Astrocyte (in vitro differentiated cells and primary cell): ENCODE measurements around the gene TAGLN2.

ENCODE experiments used
- CTCF ChIP-seq: IDR thresholded peaks from 2 replicates; pipeline ENCODE4 v1.5.1; 2011; ENCODE audit warnings: low read depth, mild to moderate bottlenecking, inconsistent platforms, low read length, moderate library complexity; ENCODE audit not compliant: insufficient read depth
- EZH2 ChIP-seq: IDR thresholded peaks from 2 replicates; pipeline ENCODE4 v1.6.1; 2012; ENCODE audit warnings: mild to moderate bottlenecking, low read length, inconsistent platforms; ENCODE audit not compliant: insufficient read depth

- no peak for TF ChIP-seq CTCF
- no peak for TF ChIP-seq EZH2
Measured at GRCh38 chr1:159916242-159917051, 8.9 kb downstream of the TAGLN2 start.
